GM12878 (cell line): ENCODE data around the gene SH3GL2. TPM values are rescaled to one million over a fixed set of nuclear protein-coding genes. Genes with fewer than 3 reads are reported as not detected.

Experiments
- CEBPB ChIP-seq, 2 experiments: fragments of 150-350 bp in 1 of 2; IDR thresholded peaks; 2 replicates each; pipeline ENCODE4 v1.6.1; 2012 to 2014; ENCODE audit warnings: low read depth in 2 of 2, low read length in 2 of 2, borderline replicate concordance in 1 of 2, inconsistent platforms in 1 of 2
- CEBPZ ChIP-seq: fragments of 150-350 bp; IDR thresholded peaks from 2 replicates; pipeline ENCODE4 v1.6.1; 2016; ENCODE audit warnings: low read depth, low read length
- NFIC ChIP-seq: IDR thresholded peaks from 2 replicates; pipeline ENCODE4 v1.6.1; 2012; ENCODE audit warnings: low read depth, mild to moderate bottlenecking, inconsistent platforms, low read length, moderate library complexity
- PML ChIP-seq: IDR thresholded peaks from 2 replicates; pipeline ENCODE4 v1.6.1; 2012; ENCODE audit warnings: low read length, inconsistent platforms
- PRDM15 ChIP-seq: fragments of 450-650 bp; formaldehyde crosslinking; IDR thresholded peaks from 2 replicates; pipeline ENCODE4 v1.4.0; 2020; ENCODE audit warnings: mild to moderate bottlenecking, moderate library complexity
- RUNX3 ChIP-seq: IDR thresholded peaks from 2 replicates; pipeline ENCODE4 v1.6.1; 2012; ENCODE audit warnings: low read length, inconsistent platforms
- polyA plus RNA-seq, 11 experiments: library from polyadenylated mRNA; depleted of rRNA in 4 of 11; unstranded in 6 of 11; stranded (reverse) in 5 of 11; fragments of >200 nt; fragmentation: Nextera tagmentation in 4 of 11; fragmentation: Illumina TruSeq in 1 of 11; extraction: Ambion mirVana in 4 of 11; extraction: Trizol in 1 of 11; gene quantifications; 1 replicate in 1 of 11; 2 replicates in 10 of 11; pipeline versions ENCODE4 v1.2.1 to v1.2.3, GENCODE V29; 2011 to 2016; ENCODE audit warnings: inconsistent platforms in 2 of 11, missing spikeins in 2 of 11, low read depth in 1 of 11
- total RNA-seq, 4 experiments: library from RNA; depleted of rRNA in 3 of 4; stranded (reverse); fragments of >200 nt in 3 of 4; fragmentation: Illumina TruSeq in 1 of 4; extraction: Trizol in 1 of 4; gene quantifications; 2 replicates each; pipeline versions ENCODE4 v1.2.1 to v1.2.3, GENCODE V29; 2013 to 2021

SH3GL2 gene
- total and polyA plus RNA-seq, 10 of the 15 experiments (the other 5 are each of a cell fraction or from before 2014, with no cell fraction given) = not detected

GRCh38 chr9:17761984-17762676 lies 183.3 kb downstream of the SH3GL2 start (continued):
- TF ChIP-seq PRDM15 (CRISPR knock-in tag) (no peak), RUNX3 (no peak), PML (no peak), CEBPB (IDR thresholded peaks at IDR 0.05; ENCODE audit: borderline replicate concordance in 1 of 2, low read depth in 2 of 2, low read length in 2 of 2) (no peak), CEBPZ (no peak), NFIC (no peak)
